H1 (cell line): ENCODE data around the gene GNG13. TPM values are rescaled to one million over a fixed set of nuclear protein-coding genes. Genes with fewer than 3 reads are reported as not detected.

ENCODE experiments used
- CTCF ChIA-PET: fragments of 300-600 bp; sonication (Branson Sonifier 250); formaldehyde crosslinking; loops from one replicate; lab custom pipeline; 2021; ENCODE audit not compliant: partially characterized antibody; lab: Charles Lee
- POLR2A ChIA-PET: fragments of 300-600 bp; sonication (Branson Sonifier 250); formaldehyde crosslinking; loops from one replicate; lab custom pipeline; 2021; ENCODE audit warnings: inconsistent platforms; ENCODE audit not compliant: partially characterized antibody; lab: Charles Lee
- DNase-seq, 2 experiments: peaks; one replicate each; pipeline versions ENCODE4 v3.0.0 to v3.0.0-alpha.2; 2010 to 2022; ENCODE audit warnings: low spot score in 2 of 2, low read depth in 1 of 2, mixed read lengths in 1 of 2
- FAIRE-seq: peaks from 2 replicates; lab custom pipeline; 2011; peaks lifted over from hg19 to GRCh38; lab: Jason Lieb, UNC
- H2AFZ ChIP-seq: 2 replicates; pipeline ENCODE4 v1.8.1; 2012; ENCODE audit warnings: low read length, inconsistent platforms
- H2AK5ac ChIP-seq: 2 replicates; pipeline ENCODE4 v1.6.1; 2013; ENCODE audit warnings: low read depth, low read length
- H2BK120ac ChIP-seq: replicated peaks from 2 replicates; pipeline ENCODE3; 2013; ENCODE audit warnings: low read depth, low read length, inconsistent platforms
- H2BK12ac ChIP-seq: 2 replicates; pipeline ENCODE4 v1.6.1; 2013; ENCODE audit warnings: low read depth, low read length
- H2BK15ac ChIP-seq: 2 replicates; pipeline ENCODE4 v1.6.1; 2013; ENCODE audit warnings: low read length
- H2BK20ac ChIP-seq: 2 replicates; pipeline ENCODE4 v1.6.1; 2013; ENCODE audit warnings: low read length
- H2BK5ac ChIP-seq: 2 replicates; pipeline ENCODE4 v1.6.1; 2013; ENCODE audit warnings: low read depth, low read length
- H3K14ac ChIP-seq: 2 replicates; pipeline ENCODE4 v1.6.1; 2013; ENCODE audit warnings: inconsistent platforms; ENCODE audit not compliant: insufficient read length
- H3K18ac ChIP-seq: 2 replicates; pipeline ENCODE4 v1.6.1; 2013; ENCODE audit warnings: low read length; ENCODE audit errors: extremely low read depth
- H3K23ac ChIP-seq: 2 replicates; pipeline ENCODE4 v1.6.1; 2013; ENCODE audit warnings: inconsistent platforms; ENCODE audit not compliant: insufficient read length
- H3K23me2 ChIP-seq: 2 replicates; pipeline ENCODE4 v1.6.1; 2013; ENCODE audit warnings: low read depth, low read length
- H3K27ac ChIP-seq: 2 replicates; pipeline ENCODE4 v1.6.1; 2011; ENCODE audit warnings: low read depth, low read length, inconsistent platforms
- H3K27me3 ChIP-seq, 4 experiments: replicated peaks in 1 of 4; 1 replicate in 1 of 4; 2 replicates in 3 of 4; pipeline versions ENCODE4 v1.6.1 to v1.8.1; 2011 to 2013; ENCODE audit warnings: low read length in 3 of 4, mild to moderate bottlenecking in 3 of 4, inconsistent platforms in 2 of 4, mixed read lengths in 2 of 4, moderate library complexity in 1 of 4; ENCODE audit not compliant: control insufficient read depth in 3 of 4, insufficient read depth in 3 of 4; ENCODE audit errors: extremely low read depth in 1 of 4
- H3K36me3 ChIP-seq, 4 experiments: 2 replicates each; pipeline versions ENCODE4 v1.6.1 to v1.8.1; 2011 to 2013; ENCODE audit warnings: mild to moderate bottlenecking in 4 of 4, low read length in 3 of 4, moderate library complexity in 2 of 4, control low read depth in 1 of 4, inconsistent platforms in 1 of 4; ENCODE audit not compliant: insufficient read depth in 4 of 4, control insufficient read depth in 2 of 4
- H3K4ac ChIP-seq: replicated peaks from 2 replicates; pipeline ENCODE3; 2013; ENCODE audit warnings: low read length, low read depth, mixed read lengths, inconsistent platforms; ENCODE audit not compliant: insufficient read length
- H3K4me1 ChIP-seq, 4 experiments: replicated peaks in 1 of 4; 1 replicate in 1 of 4; 2 replicates in 3 of 4; pipeline versions ENCODE4 v1.6.1 to v1.8.1; 2011 to 2013; ENCODE audit warnings: low read length in 3 of 4, inconsistent platforms in 2 of 4, mixed read lengths in 1 of 4; ENCODE audit not compliant: insufficient read depth in 4 of 4, control insufficient read depth in 3 of 4
- H3K4me2 ChIP-seq, 2 experiments: 2 replicates each; pipeline versions ENCODE4 v1.6.1 to v1.8.1; 2011 to 2013; ENCODE audit warnings: low read depth in 2 of 2, low read length in 2 of 2, control low read depth in 1 of 2, inconsistent platforms in 1 of 2, mild to moderate bottlenecking in 1 of 2; ENCODE audit not compliant: insufficient read depth in 1 of 2
- H3K4me3 ChIP-seq, 4 experiments: fragments of 200-600, 300-600 bp in 1 of 4; sonication (generic), shearing (Covaris generic), sonication (Bioruptor Twin) in 1 of 4; 2 replicates each; pipeline versions ENCODE4 v1.5.1 to v1.8.1; 2011 to 2016; ENCODE audit warnings: low read length in 4 of 4, low read depth in 3 of 4, control low read depth in 2 of 4, inconsistent platforms in 2 of 4, mild to moderate bottlenecking in 2 of 4, mixed read lengths in 1 of 4, moderate library complexity in 1 of 4; ENCODE audit not compliant: insufficient read depth in 2 of 4; ENCODE audit errors: extremely low read depth in 1 of 4
- H3K56ac ChIP-seq: replicated peaks from 2 replicates; pipeline ENCODE3; 2013; ENCODE audit warnings: low read depth, mild to moderate bottlenecking, mixed read lengths, low read length, inconsistent platforms; ENCODE audit not compliant: insufficient read length
- H3K79me1 ChIP-seq: 2 replicates; pipeline ENCODE4 v1.6.1; 2013; ENCODE audit warnings: low read depth, low read length, control low read depth
- H3K79me2 ChIP-seq, 2 experiments: 2 replicates each; pipeline versions ENCODE4 v1.6.1 to v1.8.1; 2012 to 2013; ENCODE audit warnings: low read length in 2 of 2, mild to moderate bottlenecking in 2 of 2, inconsistent platforms in 1 of 2; ENCODE audit not compliant: insufficient read depth in 2 of 2, control insufficient read depth in 1 of 2
- H3K9ac ChIP-seq, 4 experiments: replicated peaks in 1 of 4; 1 replicate in 1 of 4; 2 replicates in 3 of 4; pipeline versions ENCODE4 v1.6.1 to v1.8.1; 2011 to 2013; ENCODE audit warnings: low read depth in 3 of 4, low read length in 3 of 4, control low read depth in 2 of 4, mild to moderate bottlenecking in 2 of 4, moderate library complexity in 2 of 4, inconsistent platforms in 1 of 4; ENCODE audit errors: extremely low read depth in 1 of 4
- H3K9me3 ChIP-seq, 2 experiments: 2 replicates each; pipeline versions ENCODE4 v1.6.1 to v1.8.1; 2012 to 2013; ENCODE audit warnings: mild to moderate bottlenecking in 2 of 2, moderate library complexity in 2 of 2, control low read depth in 1 of 2, inconsistent platforms in 1 of 2, low read depth in 1 of 2, low read length in 1 of 2, mixed read lengths in 1 of 2; ENCODE audit not compliant: insufficient read depth in 2 of 2
- H4K20me1 ChIP-seq, 2 experiments: replicated peaks in 1 of 2; 2 replicates each; pipeline versions ENCODE3 to v1.8.1; 2011 to 2013; ENCODE audit warnings: inconsistent platforms in 2 of 2, low read length in 2 of 2, mild to moderate bottlenecking in 1 of 2; ENCODE audit not compliant: insufficient read depth in 2 of 2, control insufficient read depth in 1 of 2
- H4K5ac ChIP-seq: 2 replicates; pipeline ENCODE4 v1.6.1; 2013; ENCODE audit warnings: low read length, low read depth, mixed read lengths, inconsistent platforms; ENCODE audit not compliant: insufficient read length
- H4K8ac ChIP-seq: 2 replicates; pipeline ENCODE4 v1.8.0; 2013; ENCODE audit warnings: mild to moderate bottlenecking, moderate library complexity, low read length, inconsistent platforms; ENCODE audit not compliant: insufficient read depth; ENCODE audit errors: extremely low read depth
- H4K91ac ChIP-seq: replicated peaks from 2 replicates; pipeline ENCODE3; 2013; ENCODE audit warnings: low read length, mixed read lengths, inconsistent platforms; ENCODE audit not compliant: insufficient read length
- EP300 ChIP-seq, 2 experiments: IDR thresholded peaks; 1 replicate in 1 of 2; 2 replicates in 1 of 2; pipeline ENCODE4 v1.6.1; 2011 to 2012; ENCODE audit warnings: low read depth in 2 of 2, low read length in 2 of 2, mild to moderate bottlenecking in 2 of 2, borderline replicate concordance in 1 of 2, inconsistent platforms in 1 of 2, moderate library complexity in 1 of 2
- POLR2A ChIP-seq, 2 experiments: IDR thresholded peaks; 1 replicate in 1 of 2; 2 replicates in 1 of 2; pipeline ENCODE4 v1.6.1; 2011; ENCODE audit warnings: low read depth in 2 of 2, low read length in 2 of 2, mild to moderate bottlenecking in 2 of 2; ENCODE audit errors: control extremely low read depth in 1 of 2
- WGBS, 2 experiments: shearing (Covaris generic) in 1 of 2; methylation state at CpG; one replicate each; pipeline versions ENCODE4 v1.1.6 to v1.1.7; 2013 to 2015; ENCODE audit warnings: low lambda C conversion rate in 2 of 2, mixed read lengths in 2 of 2, inconsistent platforms in 1 of 2, low coverage in 1 of 2, missing lambda C conversion rate in 1 of 2; ENCODE audit not compliant: insufficient replicate concordance in 2 of 2, insufficient coverage in 1 of 2, insufficient read length in 1 of 2; ENCODE audit errors: extremely low coverage in 1 of 2, missing lambda C conversion rate in 1 of 2; 5-methylcytosine and 5-hydroxymethylcytosine counted together
- polyA plus RNA-seq, 7 experiments: library from polyadenylated mRNA; depleted of rRNA in 3 of 7; stranded (reverse) in 5 of 7; unstranded in 2 of 7; fragments of >200 nt in 5 of 7; fragments of 200-250 nt in 2 of 7; gene quantifications; 1 replicate in 5 of 7; 2 replicates in 1 of 7; 4 replicates in 1 of 7; pipeline versions ENCODE4 v1.2.1 to v1.2.3, GENCODE V29; 2011 to 2013; ENCODE audit warnings: missing spikeins in 2 of 7, mixed read lengths in 2 of 7
- total RNA-seq: library from RNA; stranded (reverse); fragmentation: NEBNext Ultra II Directional; extraction: Animal tissue kit (Norgen Biotek cat#: 25700); gene quantifications from 2 replicates; pipeline ENCODE4 v1.2.1, GENCODE V29; 2021

GNG13 gene
- total and polyA plus RNA-seq, 2 of the 8 experiments (the other 6 are each of a cell fraction or from before 2014, with no cell fraction given): not detected

GRCh38 chr16:782766-783403 lies 17.6 kb downstream of the GNG13 start:
- H3K4me1 ChIP-seq: peaks cover 0 to 12% (median 2%) of the 10 kb centered on the region in 4 experiments; a peak in 3 of 7 replicates
- H3K4me3 ChIP-seq: no peak overlapping the region
- H3K4ac ChIP-seq: no peak overlapping the region
- H3K79me2 ChIP-seq: peaks cover 0 to 10% of the 10 kb centered on the region in 2 experiments; a peak in 1 of 4 replicates
- POLR2A ChIA-PET: interaction anchor here (0.6 to 3.6 kb wide), 12 partner anchors 13 to 598 kb away, joined by 3 to 20 read pairs (median 4); partner anchors contain the start of genes ANTKMT, CIAO3 and GNG13
- no peak overlapping the region; the same call in 1 of the 2 replicates for H2BK5ac ChIP-seq
- no peak overlapping the region for H4K91ac ChIP-seq
- H3K79me1 ChIP-seq: no peaks in the 10 kb centered on the region
- H3K14ac ChIP-seq: no peak overlapping the region
- peaks cover 0 to 3% (median under 1%) of the 10 kb centered on the region in 4 experiments; a peak in 3 of 7 replicates for H3K27me3 ChIP-seq
- H4K20me1 ChIP-seq: peaks cover 4 to 18% of the 10 kb centered on the region in 2 experiments
- peaks cover 5% of the 10 kb centered on the region; the same call in 1 of the 2 replicates for H3K23me2 ChIP-seq
- H4K5ac ChIP-seq: no peak overlapping the region
- no peak overlapping the region for H3K18ac ChIP-seq
- H2BK120ac ChIP-seq: no peak overlapping the region
- no peak for DNase-seq
- TF ChIP-seq EP300 (IDR thresholded peaks at IDR 0.05; ENCODE audit: borderline replicate concordance in 1 of 2, low read depth in 2 of 2, low read length in 2 of 2): no peak
- TF ChIP-seq POLR2A (IDR thresholded peaks at IDR 0.05; ENCODE audit: control extremely low read depth in 1 of 2, low read depth in 2 of 2, low read length in 2 of 2): 0 out of 3 replicates have a peak, but pooled peaks of 1 of the 2 experiments have one; percentile 9
- TF ChIP-seq, all 59 proteins: peak for 1
- Histone ChIP-seq H3K36me3 (peaks cover 0 to 6% (median 3%) of the 10 kb centered on the region in 4 experiments; a peak in 2 of 8 replicates), H3K4me2 (no peak overlapping the region), H3K9ac (no peak overlapping the region), H2BK15ac (no peak overlapping the region), H3K9me3 (no peaks in the 10 kb centered on the region), H2BK12ac (no peak overlapping the region), H3K27ac (no peak overlapping the region), H3K56ac (no peak overlapping the region), H2AK5ac (no peak overlapping the region), H2BK20ac (no peak overlapping the region), H3K23ac (no peak overlapping the region), H4K8ac (peak overlapping the region; percentile 51; the same call in 1 of the 2 replicates), H2AFZ (no peak overlapping the region)
- 90% methylated on average over 31 of the region's 36 CpGs; no CpG with 5 or more reads in 1 of the 2 experiments for WGBS, 2 experiments
- CTCF ChIA-PET: interaction anchor here (5.1 to 13.7 kb wide), 4 partner anchors 8 to 61 kb away, joined by 35 to 424 read pairs (median 116); partner anchors contain the start of genes ANTKMT, CCDC78, CIAO3 and HAGHL
- no peak for FAIRE-seq
